GM23338 (cell line): ENCODE results near the gene ACSF3. TPM values are rescaled to one million over a fixed set of nuclear protein-coding genes. Genes with fewer than 3 reads are reported as not detected.
A peak's percentile ranks its signal among the peaks of the same experiment; 100 is the strongest.

Experiments
- ATAC-seq: fragments of 200-7000 bp; cut with Tn5 transposase; 3 replicates; pipeline ENCODE4 v1.9.1; 2020
- DNase-seq: peaks from one replicate; pipeline ENCODE4 v3.0.0-alpha.2; 2015; ENCODE audit warnings: low spot score
- H2AFZ ChIP-seq: fragments of 200-600 bp; sonication (generic); 2 replicates; pipeline ENCODE4 v1.8.0; 2016; ENCODE audit warnings: antibody characterized with exemption, mild to moderate bottlenecking, moderate library complexity
- H3F3A ChIP-seq: fragments of 200-600 bp; sonication (generic); replicated peaks from 2 replicates; pipeline ENCODE4 v1.8.0; 2017; ENCODE audit warnings: antibody characterized with exemption, mixed run types, low read depth
- H3K27ac ChIP-seq: fragments of 200-600 bp; sonication (generic); 2 replicates; pipeline ENCODE4 v1.6.1; 2016; ENCODE audit warnings: low read depth
- H3K27me3 ChIP-seq: fragments of 200-600 bp; sonication (generic); 2 replicates; pipeline ENCODE4 v1.8.0; 2016; ENCODE audit warnings: mild to moderate bottlenecking, mixed run types, moderate library complexity; ENCODE audit not compliant: insufficient read depth
- H3K36me3 ChIP-seq: fragments of 200-600 bp; sonication (generic); 2 replicates; pipeline ENCODE4 v1.8.0; 2016; ENCODE audit warnings: mild to moderate bottlenecking; ENCODE audit not compliant: insufficient read depth
- H3K4me1 ChIP-seq: fragments of 200-600 bp; sonication (generic); 2 replicates; pipeline ENCODE4 v1.8.0; 2016; ENCODE audit warnings: mild to moderate bottlenecking, moderate library complexity; ENCODE audit not compliant: insufficient read depth
- H3K4me2 ChIP-seq: fragments of 200-600 bp; sonication (generic); 2 replicates; pipeline ENCODE4 v1.7.1; 2017; ENCODE audit warnings: mixed run types
- H3K4me3 ChIP-seq: fragments of 200-600 bp; sonication (generic); 2 replicates; pipeline ENCODE4 v1.6.1; 2016; ENCODE audit warnings: mixed run types
- H3K79me2 ChIP-seq: fragments of 200-600 bp; sonication (generic); replicated peaks from 2 replicates; pipeline ENCODE4 v1.8.0; 2017; ENCODE audit warnings: mild to moderate bottlenecking; ENCODE audit not compliant: insufficient read depth
- H3K9me2 ChIP-seq: fragments of 200-600 bp; sonication (generic); 2 replicates; pipeline ENCODE4 v1.8.0; 2017; ENCODE audit not compliant: insufficient read depth
- H4K20me1 ChIP-seq: fragments of 200-600 bp; sonication (generic); replicated peaks from 2 replicates; pipeline ENCODE4 v1.8.0; 2017; ENCODE audit warnings: mild to moderate bottlenecking; ENCODE audit not compliant: insufficient read depth
- H3K27ac Mint-ChIP-seq: 2 replicates; pipeline ENCODE4 v1.8.0; 2020; ENCODE audit warnings: inconsistent platforms, mild to moderate bottlenecking, moderate library complexity, mixed read lengths
- H3K27me3 Mint-ChIP-seq: 3 replicates; pipeline ENCODE4 v1.8.0; 2022; ENCODE audit warnings: low read depth, mild to moderate bottlenecking, moderate library complexity, mixed read lengths, inconsistent platforms; ENCODE audit not compliant: insufficient read depth, poor library complexity
- H3K36me3 Mint-ChIP-seq: 3 replicates; pipeline ENCODE4 v1.8.0; 2021; ENCODE audit warnings: low read depth, mild to moderate bottlenecking, inconsistent platforms, moderate library complexity, mixed read lengths
- H3K4me1 Mint-ChIP-seq: 3 replicates; pipeline ENCODE4 v1.8.0; 2020; ENCODE audit warnings: mild to moderate bottlenecking, inconsistent platforms, mixed read lengths
- H3K4me3 Mint-ChIP-seq: 3 replicates; pipeline ENCODE4 v1.8.0; 2021; ENCODE audit warnings: moderate library complexity, mild to moderate bottlenecking, inconsistent platforms, mixed read lengths
- H3K9me3 Mint-ChIP-seq: 3 replicates; pipeline ENCODE4 v1.8.0; 2020; ENCODE audit warnings: moderate library complexity, mild to moderate bottlenecking, inconsistent platforms, mixed read lengths
- EZH2 ChIP-seq: fragments of 200-600 bp; sonication (generic); IDR thresholded peaks from one replicate; pipeline ENCODE4 v1.8.0; 2017; ENCODE audit warnings: antibody characterized with exemption, mild to moderate bottlenecking, low read depth; ENCODE audit not compliant: unreplicated experiment
- EZH2phosphoT487 ChIP-seq: fragments of 200-600 bp; sonication (generic); IDR thresholded peaks from one replicate; pipeline ENCODE4 v1.8.1; 2018; ENCODE audit warnings: antibody characterized with exemption; ENCODE audit not compliant: unreplicated experiment
- NANOG ChIP-seq: IDR thresholded peaks from 2 replicates; pipeline ENCODE4 v1.6.1; 2016; ENCODE audit warnings: antibody characterized with exemption, borderline replicate concordance
- POLR2AphosphoS5 ChIP-seq: IDR thresholded peaks from 2 replicates; pipeline ENCODE4 v1.6.1; 2016; ENCODE audit warnings: antibody characterized with exemption, low read depth
- STAT1 ChIP-seq: IDR thresholded peaks from one replicate; pipeline ENCODE4 v1.6.1; 2016; ENCODE audit warnings: antibody characterized with exemption; ENCODE audit not compliant: unreplicated experiment
- ZNF331 ChIP-seq: fragments of 250-450 bp; sonication (Bioruptor Pico); IDR thresholded peaks from 2 replicates; pipeline ENCODE4 v1.5.0; 2020; ENCODE audit warnings: low read depth, mild to moderate bottlenecking, moderate library complexity
- polyA plus RNA-seq: library from polyadenylated mRNA; unstranded; fragments of >200 nt; fragmentation: Nextera tagmentation; extraction: Ambion mirVana; gene quantifications from 2 replicates; pipeline ENCODE4 v1.2.1, GENCODE V29; 2016
- total RNA-seq: library from RNA; depleted of rRNA; stranded (reverse); fragments of >200 nt; shearing (Covaris generic); gene quantifications from 2 replicates; pipeline ENCODE4 v1.2.3, GENCODE V29; 2014
- TF ChIP-seq, protein P1 (sequence below): fragments of 250-450 bp; sonication (Bioruptor Pico); IDR thresholded peaks from 2 replicates; pipeline ENCODE4 v1.5.0; 2020; ENCODE audit warnings: mild to moderate bottlenecking, moderate library complexity
- TF ChIP-seq, protein P2 (sequence below): IDR thresholded peaks from 2 replicates; pipeline ENCODE4 v1.6.1; 2016; ENCODE audit warnings: antibody characterized with exemption

ACSF3 gene
- total and polyA plus RNA-seq, 2 experiments from 2014 or later = 12.8 to 23.1 TPM

DNA sequence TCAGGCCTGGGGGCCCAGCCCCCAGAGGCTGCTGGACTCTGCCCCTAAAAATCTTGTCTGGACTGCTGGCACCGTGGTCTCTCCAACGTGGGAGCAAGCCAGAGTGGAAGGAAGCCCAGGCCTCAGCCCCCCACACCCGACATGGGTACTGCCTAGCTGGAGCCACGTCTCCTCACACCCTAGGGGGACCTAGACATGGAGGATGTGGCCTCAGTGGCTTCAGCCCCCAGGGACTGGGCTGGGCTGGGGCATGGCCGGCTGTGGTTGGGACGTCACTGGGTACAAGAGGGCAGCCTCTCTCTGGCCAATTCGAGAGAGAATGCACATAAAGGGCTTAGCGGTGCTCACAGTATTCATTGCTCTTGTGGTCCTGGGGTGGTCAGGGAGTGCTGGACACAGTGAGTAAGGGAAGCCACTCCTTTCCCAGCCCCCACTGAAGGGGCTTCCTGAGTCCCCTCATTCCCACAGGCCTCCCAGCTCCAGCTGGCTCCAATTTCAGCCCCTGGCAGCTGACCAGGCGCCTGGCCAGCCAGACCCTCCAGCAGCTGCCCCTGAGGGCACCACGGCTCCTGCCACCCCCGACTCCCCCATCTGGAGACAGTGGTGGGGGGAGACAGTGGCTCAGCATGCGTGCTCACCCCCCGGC lies 79.0 kb downstream of the ACSF3 start (continued):
- TF ChIP-seq, protein P1, sequence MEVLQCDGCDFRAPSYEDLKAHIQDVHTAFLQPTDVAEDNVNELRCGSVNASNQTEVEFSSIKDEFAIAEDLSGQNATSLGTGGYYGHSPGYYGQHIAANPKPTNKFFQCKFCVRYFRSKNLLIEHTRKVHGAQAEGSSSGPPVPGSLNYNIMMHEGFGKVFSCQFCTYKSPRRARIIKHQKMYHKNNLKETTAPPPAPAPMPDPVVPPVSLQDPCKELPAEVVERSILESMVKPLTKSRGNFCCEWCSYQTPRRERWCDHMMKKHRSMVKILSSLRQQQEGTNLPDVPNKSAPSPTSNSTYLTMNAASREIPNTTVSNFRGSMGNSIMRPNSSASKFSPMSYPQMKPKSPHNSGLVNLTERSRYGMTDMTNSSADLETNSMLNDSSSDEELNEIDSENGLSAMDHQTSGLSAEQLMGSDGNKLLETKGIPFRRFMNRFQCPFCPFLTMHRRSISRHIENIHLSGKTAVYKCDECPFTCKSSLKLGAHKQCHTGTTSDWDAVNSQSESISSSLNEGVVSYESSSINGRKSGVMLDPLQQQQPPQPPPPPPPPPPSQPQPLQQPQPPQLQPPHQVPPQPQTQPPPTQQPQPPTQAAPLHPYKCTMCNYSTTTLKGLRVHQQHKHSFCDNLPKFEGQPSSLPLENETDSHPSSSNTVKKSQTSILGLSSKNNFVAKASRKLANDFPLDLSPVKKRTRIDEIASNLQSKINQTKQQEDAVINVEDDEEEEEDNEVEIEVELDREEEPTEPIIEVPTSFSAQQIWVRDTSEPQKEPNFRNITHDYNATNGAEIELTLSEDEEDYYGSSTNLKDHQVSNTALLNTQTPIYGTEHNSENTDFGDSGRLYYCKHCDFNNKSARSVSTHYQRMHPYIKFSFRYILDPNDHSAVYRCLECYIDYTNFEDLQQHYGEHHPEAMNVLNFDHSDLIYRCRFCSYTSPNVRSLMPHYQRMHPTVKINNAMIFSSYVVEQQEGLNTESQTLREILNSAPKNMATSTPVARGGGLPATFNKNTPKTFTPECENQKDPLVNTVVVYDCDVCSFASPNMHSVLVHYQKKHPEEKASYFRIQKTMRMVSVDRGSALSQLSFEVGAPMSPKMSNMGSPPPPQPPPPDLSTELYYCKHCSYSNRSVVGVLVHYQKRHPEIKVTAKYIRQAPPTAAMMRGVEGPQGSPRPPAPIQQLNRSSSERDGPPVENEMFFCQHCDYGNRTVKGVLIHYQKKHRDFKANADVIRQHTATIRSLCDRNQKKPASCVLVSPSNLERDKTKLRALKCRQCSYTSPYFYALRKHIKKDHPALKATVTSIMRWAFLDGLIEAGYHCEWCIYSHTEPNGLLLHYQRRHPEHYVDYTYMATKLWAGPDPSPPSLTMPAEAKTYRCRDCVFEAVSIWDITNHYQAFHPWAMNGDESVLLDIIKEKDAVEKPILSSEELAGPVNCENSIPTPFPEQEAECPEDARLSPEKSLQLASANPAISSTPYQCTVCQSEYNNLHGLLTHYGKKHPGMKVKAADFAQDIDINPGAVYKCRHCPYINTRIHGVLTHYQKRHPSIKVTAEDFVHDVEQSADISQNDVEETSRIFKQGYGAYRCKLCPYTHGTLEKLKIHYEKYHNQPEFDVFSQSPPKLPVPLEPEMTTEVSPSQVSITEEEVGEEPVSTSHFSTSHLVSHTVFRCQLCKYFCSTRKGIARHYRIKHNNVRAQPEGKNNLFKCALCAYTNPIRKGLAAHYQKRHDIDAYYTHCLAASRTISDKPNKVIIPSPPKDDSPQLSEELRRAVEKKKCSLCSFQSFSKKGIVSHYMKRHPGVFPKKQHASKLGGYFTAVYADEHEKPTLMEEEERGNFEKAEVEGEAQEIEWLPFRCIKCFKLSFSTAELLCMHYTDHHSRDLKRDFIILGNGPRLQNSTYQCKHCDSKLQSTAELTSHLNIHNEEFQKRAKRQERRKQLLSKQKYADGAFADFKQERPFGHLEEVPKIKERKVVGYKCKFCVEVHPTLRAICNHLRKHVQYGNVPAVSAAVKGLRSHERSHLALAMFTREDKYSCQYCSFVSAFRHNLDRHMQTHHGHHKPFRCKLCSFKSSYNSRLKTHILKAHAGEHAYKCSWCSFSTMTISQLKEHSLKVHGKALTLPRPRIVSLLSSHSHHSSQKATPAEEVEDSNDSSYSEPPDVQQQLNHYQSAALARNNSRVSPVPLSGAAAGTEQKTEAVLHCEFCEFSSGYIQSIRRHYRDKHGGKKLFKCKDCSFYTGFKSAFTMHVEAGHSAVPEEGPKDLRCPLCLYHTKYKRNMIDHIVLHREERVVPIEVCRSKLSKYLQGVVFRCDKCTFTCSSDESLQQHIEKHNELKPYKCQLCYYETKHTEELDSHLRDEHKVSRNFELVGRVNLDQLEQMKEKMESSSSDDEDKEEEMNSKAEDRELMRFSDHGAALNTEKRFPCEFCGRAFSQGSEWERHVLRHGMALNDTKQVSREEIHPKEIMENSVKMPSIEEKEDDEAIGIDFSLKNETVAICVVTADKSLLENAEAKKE = no peak
- no peak for TF ChIP-seq EZH2phosphoT487

DNA sequence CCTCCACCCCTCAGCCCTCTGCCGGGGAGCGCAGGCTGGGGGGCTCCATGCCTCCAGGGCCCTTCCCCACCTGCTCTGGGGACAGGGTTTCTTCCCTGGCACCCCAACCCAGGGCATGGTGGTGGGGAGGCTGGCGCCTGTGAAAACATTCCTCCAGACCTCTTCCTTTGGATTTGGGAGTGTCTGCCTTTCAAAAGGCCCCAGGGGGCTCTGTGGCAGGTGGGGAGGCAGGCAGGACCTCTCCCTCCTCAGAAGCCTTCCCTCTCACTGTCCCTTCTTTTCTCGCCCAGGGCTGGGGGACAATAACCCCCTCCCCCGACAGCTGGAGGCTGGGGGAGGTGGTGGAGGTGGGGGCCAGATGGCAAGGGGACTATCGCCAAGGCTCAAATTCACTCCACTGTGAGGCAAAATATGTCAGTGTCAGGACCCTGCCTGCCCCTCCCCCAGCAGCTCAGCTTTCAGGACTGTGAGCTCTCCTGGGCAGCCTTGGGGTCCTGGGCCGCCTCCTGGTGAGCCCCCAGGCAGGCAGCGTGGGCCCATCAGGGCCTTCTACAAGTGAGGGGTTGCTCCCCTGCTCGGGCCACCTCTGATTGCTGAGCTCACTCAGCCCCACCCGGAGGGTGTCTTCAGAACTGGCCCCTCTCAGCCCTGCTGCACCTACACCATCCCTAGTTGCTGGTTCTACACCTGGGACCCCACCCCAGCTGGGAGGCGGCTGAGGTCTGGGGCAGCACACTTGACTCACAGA lies 79.7 kb downstream of the ACSF3 start:
- no peak for DNase-seq
- no peak for ATAC-seq
- Mint-ChIP-seq H3K27ac (no peak overlapping the region), H3K9me3 (no peaks in the 10 kb centered on the region), H3K36me3 (no peaks in the 10 kb centered on the region), H3K27me3 (peaks cover 14% of the 10 kb centered on the region), H3K4me1 (peaks cover 13% of the 10 kb centered on the region), H3K4me3 (no peak overlapping the region)
- no peak overlapping the region for H3K27ac ChIP-seq
- no peaks in the 10 kb centered on the region for H3F3A ChIP-seq
- H4K20me1 ChIP-seq = no peaks in the 10 kb centered on the region
- no peaks in the 10 kb centered on the region for H3K9me2 ChIP-seq
- peak overlapping the region; percentile 60 for H3K4me2 ChIP-seq
- H3K79me2 ChIP-seq = no peaks in the 10 kb centered on the region
- H3K36me3 ChIP-seq = no peaks in the 10 kb centered on the region
- H3K4me1 ChIP-seq = peaks cover 12% of the 10 kb centered on the region
- no peak overlapping the region for H2AFZ ChIP-seq
- H3K27me3 ChIP-seq = no peaks in the 10 kb centered on the region
- H3K4me3 ChIP-seq = no peak overlapping the region
- TF ChIP-seq EZH2phosphoT487 (no peak), STAT1 (no peak), ZNF331 (CRISPR knock-in tag) (no peak), EZH2 (no peak), NANOG (no peak), POLR2AphosphoS5 (no peak)
- TF ChIP-seq, protein P2, sequence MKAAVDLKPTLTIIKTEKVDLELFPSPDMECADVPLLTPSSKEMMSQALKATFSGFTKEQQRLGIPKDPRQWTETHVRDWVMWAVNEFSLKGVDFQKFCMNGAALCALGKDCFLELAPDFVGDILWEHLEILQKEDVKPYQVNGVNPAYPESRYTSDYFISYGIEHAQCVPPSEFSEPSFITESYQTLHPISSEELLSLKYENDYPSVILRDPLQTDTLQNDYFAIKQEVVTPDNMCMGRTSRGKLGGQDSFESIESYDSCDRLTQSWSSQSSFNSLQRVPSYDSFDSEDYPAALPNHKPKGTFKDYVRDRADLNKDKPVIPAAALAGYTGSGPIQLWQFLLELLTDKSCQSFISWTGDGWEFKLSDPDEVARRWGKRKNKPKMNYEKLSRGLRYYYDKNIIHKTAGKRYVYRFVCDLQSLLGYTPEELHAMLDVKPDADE = no peak
